Sigmoid colon (tissue), 3 donors: ENCODE measurements around the gene IPO7.

ENCODE experiments used
- CTCF ChIP-seq, 4 experiments: fragments of 450-650 bp in 3 of 4; fragments of 200-600 bp in 1 of 4; IDR thresholded peaks; one replicate each; pipeline ENCODE4 v1.5.1; 2016 to 2019; ENCODE audit warnings: antibody characterized with exemption in 4 of 4, mild to moderate bottlenecking in 3 of 4, moderate library complexity in 2 of 4
- POLR2A ChIP-seq, 2 donors: fragments of 450-650 bp; IDR thresholded peaks; one replicate each; pipeline ENCODE4 v1.6.1; 2016; ENCODE audit warnings: antibody characterized with exemption in 2 of 2, mild to moderate bottlenecking in 2 of 2, moderate library complexity in 2 of 2

- TF ChIP-seq CTCF (IDR thresholded peaks at IDR 0.05) (peak in 2 of 4 experiments; percentile 4 to 28), POLR2A (IDR thresholded peaks at IDR 0.05) (peak; percentile 99)
Observed at GRCh38 chr11:9460322-9461062, 76.0 kb downstream of the IPO7 start, which contains the start of gene ZNF143.
